Neutrophil (primary cell): ENCODE results near the gene CMTM8.

ENCODE experiments used
- H3K27ac ChIP-seq: fragments of 200-600 bp; sonication (generic); 2 replicates; pipeline ENCODE4 v1.5.1; 2016; ENCODE audit warnings: mild to moderate bottlenecking, moderate library complexity
- H3K27me3 ChIP-seq: fragments of 200-600 bp; sonication (generic); 2 replicates; pipeline ENCODE4 v1.6.0; 2016; ENCODE audit warnings: mild to moderate bottlenecking
- H3K36me3 ChIP-seq: fragments of 200-600 bp; sonication (generic); 2 replicates; pipeline ENCODE4 v1.5.1; 2017
- H3K4me1 ChIP-seq, 2 experiments: fragments of 200-600 bp in 1 of 2; sonication (generic) in 1 of 2; 1 replicate in 1 of 2; 2 replicates in 1 of 2; pipeline versions ENCODE4 v1.5.1 to v1.6.1; 2013 to 2016; ENCODE audit warnings: low read depth in 1 of 2, low read length in 1 of 2, mild to moderate bottlenecking in 1 of 2, moderate library complexity in 1 of 2; ENCODE audit not compliant: control insufficient read depth in 1 of 2, insufficient read depth in 1 of 2
- H3K4me3 ChIP-seq, 2 experiments: fragments of 200-600 bp in 1 of 2; sonication (generic) in 1 of 2; 1 replicate in 1 of 2; 2 replicates in 1 of 2; pipeline ENCODE4 v1.5.1; 2013 to 2016; ENCODE audit warnings: low read depth in 1 of 2, low read length in 1 of 2, mild to moderate bottlenecking in 1 of 2, moderate library complexity in 1 of 2
- H3K9me3 ChIP-seq: fragments of 200-600 bp; sonication (generic); 2 replicates; pipeline ENCODE4 v1.5.1; 2016
- CTCF ChIP-seq: fragments of 200-600 bp; sonication (generic); IDR thresholded peaks from 2 replicates; pipeline ENCODE4 v1.5.1; 2016; ENCODE audit warnings: antibody characterized with exemption

Gene CMTM8

DNA sequence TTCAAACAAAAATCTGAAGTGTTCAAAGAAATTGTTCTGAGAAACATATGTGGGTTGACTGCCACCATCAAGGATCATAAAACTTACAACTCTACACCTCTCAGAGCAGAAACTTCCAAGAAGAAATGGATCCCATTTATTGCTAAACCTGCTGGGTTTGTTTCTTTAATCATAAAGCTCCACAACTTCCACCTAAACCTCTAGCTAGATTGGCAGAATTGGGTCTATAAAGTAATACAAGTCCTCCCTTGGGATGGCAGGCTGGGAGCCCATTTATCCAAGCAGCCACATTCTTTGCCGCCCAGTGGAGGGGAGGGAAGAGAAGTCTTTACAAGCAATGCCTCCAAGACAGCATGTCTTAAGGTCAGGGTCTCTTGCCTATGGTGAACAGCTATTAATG, 40.5 kb upstream of the CMTM8 start:
- Histone ChIP-seq H3K4me3 (no peak overlapping the region), H3K36me3 (no peaks in the 10 kb centered on the region), H3K27ac (no peak overlapping the region), H3K9me3 (no peaks in the 10 kb centered on the region), H3K27me3 (no peaks in the 10 kb centered on the region), H3K4me1 (no peaks in the 10 kb centered on the region)
- no peak for TF ChIP-seq CTCF

- no peak for TF ChIP-seq CTCF
- no peaks in the 10 kb centered on the region for H3K4me1 ChIP-seq
- H3K9me3 ChIP-seq, result no peaks in the 10 kb centered on the region
- no peaks in the 10 kb centered on the region for H3K27me3 ChIP-seq
- no peaks in the 10 kb centered on the region for H3K36me3 ChIP-seq
- H3K4me3 ChIP-seq, result no peak overlapping the region
- no peak overlapping the region for H3K27ac ChIP-seq
Observed at GRCh38 chr3:32198714-32199113, 39.8 kb upstream of the CMTM8 start.

GRCh38 chr3:32200490-32200889, 38.0 kb upstream of the CMTM8 start:
- no peaks in the 10 kb centered on the region for H3K27me3 ChIP-seq
- H3K4me3 ChIP-seq, result no peak overlapping the region

DNA sequence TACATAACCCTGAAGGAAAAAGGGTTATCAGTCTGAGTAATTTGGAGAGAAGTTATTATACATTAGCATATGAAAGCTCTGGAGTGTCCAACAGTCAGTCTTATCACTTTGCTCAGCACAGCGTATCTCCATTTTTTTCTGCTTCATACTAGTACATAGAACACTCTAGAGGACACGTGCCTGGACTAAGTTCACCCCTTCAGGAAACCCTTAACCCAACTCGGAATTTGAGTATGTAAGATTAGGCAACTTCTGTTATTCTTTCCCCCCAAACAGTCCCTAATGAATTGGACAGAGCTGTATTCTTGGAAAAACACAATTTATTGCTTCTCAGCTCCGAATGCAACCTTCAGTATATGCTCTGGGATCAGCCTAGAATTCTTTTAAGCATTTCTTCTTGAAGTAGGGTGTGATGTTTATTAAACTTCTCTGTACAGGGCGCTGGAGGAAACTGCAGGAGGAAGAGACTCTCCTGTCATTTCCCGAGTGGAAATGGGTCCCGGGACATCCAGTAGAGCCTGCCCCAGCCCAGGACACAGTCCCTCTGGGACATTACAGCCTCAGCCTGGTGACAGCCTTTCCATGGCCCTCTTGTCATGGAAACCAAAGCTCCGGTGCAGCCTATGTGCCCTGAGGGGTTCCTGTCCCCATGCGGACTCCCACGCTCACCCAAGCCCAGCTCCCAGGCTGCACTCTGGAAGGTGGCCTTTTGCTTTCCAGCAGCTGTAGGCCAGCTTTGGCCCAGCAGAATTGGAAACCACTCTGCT, 37.3 kb upstream of the CMTM8 start:
- Histone ChIP-seq H3K27me3 (no peaks in the 10 kb centered on the region), H3K27ac (no peak overlapping the region), H3K9me3 (no peaks in the 10 kb centered on the region), H3K4me1 (no peaks in the 10 kb centered on the region), H3K4me3 (no peak overlapping the region), H3K36me3 (no peaks in the 10 kb centered on the region)
- no peak for TF ChIP-seq CTCF

More at GRCh38 chr3:32200490-32200889, 38.0 kb upstream of the CMTM8 start:
- no peak for TF ChIP-seq CTCF
- Histone ChIP-seq H3K36me3 (no peaks in the 10 kb centered on the region), H3K9me3 (no peaks in the 10 kb centered on the region), H3K27ac (no peak overlapping the region), H3K4me1 (no peaks in the 10 kb centered on the region)

DNA sequence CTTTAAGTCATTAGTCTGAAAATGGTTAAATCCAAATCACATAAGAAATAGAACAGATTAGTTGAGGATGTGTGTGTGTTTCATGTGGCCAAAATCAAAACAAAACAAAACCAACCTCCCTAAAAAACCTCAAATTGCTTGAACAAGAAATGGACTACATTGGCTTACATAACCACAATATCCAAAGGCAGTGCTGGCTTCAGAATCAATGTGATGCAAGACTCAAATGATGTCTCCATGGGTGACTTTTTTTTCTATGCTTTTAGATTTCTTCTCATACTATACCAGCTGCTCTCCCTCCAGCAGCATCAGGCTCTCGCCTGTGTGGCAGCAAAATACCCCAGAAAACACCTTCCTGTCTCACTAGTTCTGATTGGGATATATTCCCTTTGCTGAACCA, 36.0 kb upstream of the CMTM8 start:
- Histone ChIP-seq H3K4me1 (no peaks in the 10 kb centered on the region), H3K27me3 (no peaks in the 10 kb centered on the region), H3K4me3 (no peak overlapping the region), H3K36me3 (no peaks in the 10 kb centered on the region), H3K9me3 (no peaks in the 10 kb centered on the region), H3K27ac (no peak overlapping the region)
- TF ChIP-seq CTCF, result no peak
